PC-9 (cell line): ENCODE data around the gene HMGXB4.

Experiments used
- CTCF ChIP-seq: fragments of 200-600 bp; sonication (generic); conservative IDR thresholded peaks from 2 replicates; pipeline ENCODE4 v1.6.1; 2017; ENCODE audit warnings: mixed run types, antibody characterized with exemption, mild to moderate bottlenecking, moderate library complexity
- EZH2 ChIP-seq: fragments of 200-600 bp; sonication (generic); IDR thresholded peaks from 2 replicates; pipeline ENCODE4 v1.8.0; 2017; ENCODE audit warnings: antibody characterized with exemption, low read depth

GRCh38 chr22:35319244-35319985 is 62.1 kb downstream of the HMGXB4 start:
- TF ChIP-seq CTCF (no peak), EZH2 (no peak)
